K562 (cell line): Measurements from ENCODE around the gene DDX41. TPM values are rescaled to one million over a fixed set of nuclear protein-coding genes. Genes with fewer than 3 reads are reported as not detected.

Source experiments
- ATAC-seq: fragments of 200-7000 bp; cut with Tn5 transposase; 3 replicates; pipeline ENCODE4 v1.9.1; 2020; ENCODE audit warnings: moderate library complexity
- BruUV-seq: library from RNA; stranded (reverse); fragments of 400-500 nt; replicated peaks from 2 replicates; lab custom pipeline; 2021; lab: Mats Ljungman, UMichigan
- CTCF ChIA-PET: fragments of 300-600 bp; formaldehyde crosslinking; extraction: SDS; loops from one replicate; lab custom pipeline; 2021; ENCODE audit warnings: low intra/inter-chr PET ratio; lab: Yijun Ruan, JAX
- POLR2A ChIA-PET: fragments of 300-600, 350-650 bp; sonication (Branson Sonifier 250); formaldehyde crosslinking; extraction: SDS; loops from one replicate; lab custom pipeline; 2021; ENCODE audit warnings: antibody characterized with exemption, inconsistent platforms; lab: Yijun Ruan, JAX
- DNase-seq, 4 experiments: peaks; one replicate each; pipeline versions ENCODE4 v3.0.0 to v3.0.0-alpha.2; 2011 to 2018; ENCODE audit warnings: low spot score in 3 of 4, mixed read lengths in 3 of 4; ENCODE audit errors: extremely low read depth in 1 of 4
- FAIRE-seq: peaks from 2 replicates; lab custom pipeline; 2011; peaks lifted over from hg19 to GRCh38; lab: Jason Lieb, UNC
- H2AFZ ChIP-seq: 2 replicates; pipeline ENCODE4 v1.6.0; 2011; ENCODE audit warnings: low read depth, low read length, control low read depth, inconsistent platforms
- H3K27ac ChIP-seq: fragments of 200-600 bp; 3 replicates; pipeline ENCODE4 v1.8.0; 2011; ENCODE audit warnings: low read depth, mild to moderate bottlenecking, control low read depth, inconsistent platforms, low read length, moderate library complexity, mixed read lengths; ENCODE audit errors: extremely low read depth
- H3K27me3 ChIP-seq, 2 experiments: fragments of 300-600 bp in 1 of 2; 2 replicates in 1 of 2; 3 replicates in 1 of 2; pipeline versions ENCODE4 v1.6.0 to v1.8.0; 2011; ENCODE audit warnings: inconsistent platforms in 2 of 2, low read length in 2 of 2, mild to moderate bottlenecking in 1 of 2, mixed read lengths in 1 of 2, moderate library complexity in 1 of 2; ENCODE audit not compliant: control insufficient read depth in 2 of 2, insufficient read depth in 2 of 2
- H3K36me3 ChIP-seq: fragments of 300-600 bp; 3 replicates; pipeline ENCODE4 v1.8.0; 2011; ENCODE audit warnings: mild to moderate bottlenecking, low read length, inconsistent platforms; ENCODE audit not compliant: control insufficient read depth, insufficient read depth
- H3K4me1 ChIP-seq, 2 experiments: fragments of 200-600 bp in 1 of 2; replicated peaks in 1 of 2; 2 replicates in 1 of 2; 3 replicates in 1 of 2; pipeline versions ENCODE4 v1.5.1 to v1.8.0; 2011; ENCODE audit warnings: inconsistent platforms in 2 of 2, low read length in 2 of 2, mild to moderate bottlenecking in 1 of 2, mixed read lengths in 1 of 2, moderate library complexity in 1 of 2; ENCODE audit not compliant: control insufficient read depth in 2 of 2, insufficient read depth in 2 of 2
- H3K4me2 ChIP-seq: 2 replicates; pipeline ENCODE4 v1.6.1; 2011; ENCODE audit warnings: low read length, control low read depth, inconsistent platforms, mixed read lengths; ENCODE audit not compliant: insufficient read depth
- H3K4me3 ChIP-seq: fragments of 200-600 bp; sonication (generic), shearing (Covaris generic); 2 replicates; pipeline ENCODE4 v1.5.1; 2016; ENCODE audit warnings: control low read depth, inconsistent platforms
- H3K79me2 ChIP-seq: fragments of 200-600 bp; 3 replicates; pipeline ENCODE4 v1.8.0; 2011; ENCODE audit warnings: low read length, inconsistent platforms; ENCODE audit not compliant: control insufficient read depth, insufficient read depth
- H3K9ac ChIP-seq, 2 experiments: 2 replicates each; pipeline versions ENCODE4 v1.6.0 to v1.6.1; 2011; ENCODE audit warnings: low read depth in 2 of 2, low read length in 2 of 2, control low read depth in 1 of 2, inconsistent platforms in 1 of 2, mild to moderate bottlenecking in 1 of 2, mixed read lengths in 1 of 2; ENCODE audit not compliant: insufficient read depth in 1 of 2
- H3K9me1 ChIP-seq: one replicate; pipeline ENCODE4 v1.6.0; 2011; ENCODE audit warnings: inconsistent platforms, mild to moderate bottlenecking, low read length, moderate library complexity; ENCODE audit not compliant: control insufficient read depth, insufficient read depth
- H3K9me3 ChIP-seq: replicated peaks from 2 replicates; pipeline ENCODE4 v1.5.1; 2011; ENCODE audit warnings: low read depth, low read length, inconsistent platforms; ENCODE audit not compliant: control insufficient read depth, insufficient read depth
- H4K20me1 ChIP-seq: replicated peaks from 2 replicates; pipeline ENCODE4 v1.6.1; 2011; ENCODE audit warnings: low read length, inconsistent platforms, mixed read lengths; ENCODE audit not compliant: control insufficient read depth, insufficient read depth
- HMGN3 ChIP-seq: IDR thresholded peaks from 2 replicates; pipeline ENCODE4 v1.6.1; 2011; ENCODE audit warnings: borderline replicate concordance, low read depth, mild to moderate bottlenecking, mixed read lengths, low read length; ENCODE audit not compliant: insufficient read length; ENCODE audit errors: extremely low read depth
- HMGXB4 ChIP-seq: sonication (generic); formaldehyde crosslinking; IDR thresholded peaks from 2 replicates; pipeline ENCODE4 v1.8.1; 2023; ENCODE audit warnings: mild to moderate bottlenecking, missing genetic modification reagents
- NR2F6 ChIP-seq: fragments of 450-650 bp; formaldehyde crosslinking; IDR thresholded peaks from 2 replicates; pipeline ENCODE4 v1.4.0; 2020; ENCODE audit warnings: mild to moderate bottlenecking
- RREB1 ChIP-seq: fragments of 250-450 bp; sonication (Bioruptor Pico); IDR thresholded peaks from 2 replicates; pipeline ENCODE4 v1.4.0; 2020
- SMAD3 ChIP-seq: fragments of 450-650 bp; formaldehyde crosslinking; conservative IDR thresholded peaks from 2 replicates; pipeline ENCODE4 v1.4.0; 2020; ENCODE audit warnings: mild to moderate bottlenecking
- ZBTB7A ChIP-seq: IDR thresholded peaks from 2 replicates; pipeline ENCODE4 v1.6.1; 2011; ENCODE audit warnings: low read depth, mild to moderate bottlenecking, low read length, moderate library complexity, borderline replicate concordance; ENCODE audit not compliant: control insufficient read depth
- ZNF668 ChIP-seq: fragments of 250-450 bp; sonication (Bioruptor Pico); IDR thresholded peaks from 2 replicates; pipeline ENCODE4 v1.8.0; 2022; ENCODE audit warnings: mild to moderate bottlenecking, inconsistent platforms
- WGBS: fragments of 100-300 bp; shearing (Covaris generic); methylation state at CpG from one replicate; pipeline ENCODE4 v1.1.6; 2016; ENCODE audit warnings: low coverage, mixed read lengths; ENCODE audit not compliant: insufficient coverage; ENCODE audit errors: missing lambda C conversion rate; 5-methylcytosine and 5-hydroxymethylcytosine counted together
- in situ Hi-C: fragments of 300-500 bp; cut with MboI; formaldehyde crosslinking; loops from 4 replicates; pipeline ENCODE4 v1.15.0; 2018; ENCODE audit warnings: inconsistent platforms, mixed read lengths
- intact Hi-C: fragments of 100-400 bp; cut with micrococcal nuclease; formaldehyde crosslinking; loops from 2 replicates; pipeline ENCODE4 v1.14.2; 2022
- polyA plus RNA-seq, 8 experiments: library from polyadenylated mRNA; depleted of rRNA in 4 of 8; stranded (reverse) in 5 of 8; unstranded in 3 of 8; fragments of >200 nt; fragmentation: Nextera tagmentation in 2 of 8; fragmentation: Illumina TruSeq in 1 of 8; extraction: Ambion mirVana in 2 of 8; extraction: Trizol in 1 of 8; gene quantifications; 2 replicates each; pipeline versions ENCODE4 v1.2.1 to v1.2.3, GENCODE V29; 2011 to 2014; ENCODE audit warnings: inconsistent platforms in 1 of 8, missing spikeins in 1 of 8
- total RNA-seq, 7 experiments: library from RNA; depleted of rRNA in 6 of 7; stranded (reverse); fragments of >200 nt in 6 of 7; fragmentation: Illumina TruSeq in 2 of 7; extraction: Trizol in 2 of 7; gene quantifications; 2 replicates each; pipeline versions ENCODE4 v1.2.1 to v1.2.3, GENCODE V29; 2011 to 2021; ENCODE audit warnings: low replicate concordance in 1 of 7

DDX41 gene
- total and polyA plus RNA-seq, 9 of the 15 experiments (the other 6 are each of a cell fraction or from before 2014, with no cell fraction given) = 38.2 to 284 (median 116) TPM

GRCh38 chr5:177468329-177468684 lies 48.5 kb downstream of the DDX41 start:
- no TSS peak for BruUV-seq
- H2AFZ ChIP-seq = no peak overlapping the region

More at GRCh38 chr5:177468329-177468684, 48.5 kb downstream of the DDX41 start:
- H3K27ac ChIP-seq = no peak overlapping the region
- intact Hi-C loops = no loop called here
- no peak for ATAC-seq
- TF ChIP-seq HMGXB4 (CRISPR knock-in tag) (no peak), RREB1 (CRISPR knock-in tag) (no peak), ZBTB7A (no peak), NR2F6 (no peak), ZNF668 (CRISPR knock-in tag) (no peak), SMAD3 (CRISPR knock-in tag) (no peak), HMGN3 (no peak)
- TF ChIP-seq, all 486 proteins: peak for 0
- H3K4me2 ChIP-seq = no peak overlapping the region
- H3K9ac ChIP-seq = peak overlapping the region in 1 of 2 experiments; percentile 9; a peak in 1 of 4 replicates
- no peak for DNase-seq
- no peak overlapping the region for H3K4me3 ChIP-seq
- WGBS = 100% methylated on average over 2 of the region's 2 CpGs
- H3K79me2 ChIP-seq = peaks cover 36% of the 10 kb centered on the region
- no peak for FAIRE-seq
- peaks cover 61% of the 10 kb centered on the region; the same call in 2 of the 3 replicates for H3K36me3 ChIP-seq
- peaks cover 2 to 38% of the 10 kb centered on the region in 2 experiments; a peak in 4 of 5 replicates for H3K4me1 ChIP-seq
- no peaks in the 10 kb centered on the region for H3K27me3 ChIP-seq
- no peaks in the 10 kb centered on the region; the same call in 1 of the 2 replicates for H4K20me1 ChIP-seq
- CTCF ChIA-PET = no interaction called here
- in situ Hi-C loops = no loop called here
- H3K9me3 ChIP-seq = peaks cover 4% of the 10 kb centered on the region
- POLR2A ChIA-PET = interaction anchor here (0.6 to 2.3 kb wide), 2 partner anchors 12 to 21 kb away, joined by 3 to 9 read pairs; no protein-coding TSS in a partner anchor
- no peaks in the 10 kb centered on the region for H3K9me1 ChIP-seq
